WTC11 (cell line): ENCODE data around the gene FCHSD1. TPM values are rescaled to one million over a fixed set of nuclear protein-coding genes. Genes with fewer than 3 reads are reported as not detected.

Source experiments
- ATAC-seq: fragments of 200-7000 bp; cut with Tn5 transposase; 2 replicates; pipeline ENCODE4 v1.10.0; 2021; ENCODE audit warnings: mild to moderate bottlenecking, moderate library complexity
- CTCF ChIA-PET: fragments of 300-600 bp; sonication (Branson Sonifier 250); formaldehyde crosslinking; loops from one replicate; lab custom pipeline; 2021; ENCODE audit warnings: antibody characterized with exemption; lab: Charles Lee
- POLR2A ChIA-PET: fragments of 350-600 bp; sonication (Branson Sonifier 250); formaldehyde crosslinking; loops from one replicate; lab custom pipeline; 2021; ENCODE audit warnings: antibody characterized with exemption; lab: Charles Lee
- DNase-seq: peaks from one replicate; pipeline ENCODE4 v3.0.0; 2021; ENCODE audit warnings: low spot score
- H3K27ac Mint-ChIP-seq: 2 replicates; pipeline ENCODE4 v1.8.0; 2021; ENCODE audit warnings: mixed read lengths
- H3K27me3 Mint-ChIP-seq: 2 replicates; pipeline ENCODE4 v1.8.0; 2021; ENCODE audit warnings: low read depth, mild to moderate bottlenecking, moderate library complexity, mixed read lengths
- H3K36me3 Mint-ChIP-seq: 2 replicates; pipeline ENCODE4 v1.8.0; 2021; ENCODE audit warnings: mixed read lengths
- H3K4me1 Mint-ChIP-seq: 2 replicates; pipeline ENCODE4 v1.8.0; 2022; ENCODE audit warnings: mixed read lengths
- H3K4me3 Mint-ChIP-seq: 2 replicates; pipeline ENCODE4 v1.8.0; 2021; ENCODE audit warnings: mild to moderate bottlenecking, moderate library complexity, mixed read lengths
- H3K9me3 Mint-ChIP-seq: 2 replicates; pipeline ENCODE4 v1.8.0; 2021; ENCODE audit warnings: mixed read lengths
- AR ChIP-seq: fragments of 250-450 bp; sonication (Bioruptor Pico); IDR thresholded peaks from 2 replicates; pipeline ENCODE4 v1.9.0; 2021; ENCODE audit warnings: mild to moderate bottlenecking
- CBFB ChIP-seq: sonication (generic); formaldehyde crosslinking; IDR thresholded peaks from 2 replicates; pipeline ENCODE4 v1.8.1; 2022; ENCODE audit warnings: mild to moderate bottlenecking, low read depth, missing genetic modification reagents
- ELF4 ChIP-seq: sonication (generic); formaldehyde crosslinking; IDR thresholded peaks from 2 replicates; pipeline ENCODE4 v1.8.1; 2022; ENCODE audit warnings: low read depth, mild to moderate bottlenecking, moderate library complexity, missing genetic modification reagents
- ETV6 ChIP-seq: sonication (generic); formaldehyde crosslinking; IDR thresholded peaks from 2 replicates; pipeline ENCODE4 v1.8.1; 2022; ENCODE audit warnings: mild to moderate bottlenecking, missing genetic modification reagents
- FOXP4 ChIP-seq: sonication (generic); formaldehyde crosslinking; IDR thresholded peaks from 2 replicates; pipeline ENCODE4 v1.8.0; 2022; ENCODE audit warnings: mild to moderate bottlenecking, missing genetic modification reagents
- GABPB1 ChIP-seq: sonication (generic); formaldehyde crosslinking; IDR thresholded peaks from 2 replicates; pipeline ENCODE4 v1.8.1; 2023; ENCODE audit warnings: mild to moderate bottlenecking, missing genetic modification reagents
- HMGA2 ChIP-seq: fragments of 250-450 bp; sonication (Bioruptor Pico); IDR thresholded peaks from 2 replicates; pipeline ENCODE4 v1.4.0; 2021; ENCODE audit warnings: mild to moderate bottlenecking, moderate library complexity
- IRF1 ChIP-seq: sonication (generic); formaldehyde crosslinking; IDR thresholded peaks from 2 replicates; pipeline ENCODE4 v1.8.0; 2023; ENCODE audit warnings: missing genetic modification reagents
- IRF2 ChIP-seq: sonication (generic); formaldehyde crosslinking; IDR thresholded peaks from 2 replicates; pipeline ENCODE4 v1.8.0; 2022; ENCODE audit warnings: low read depth, missing genetic modification reagents, borderline replicate concordance
- JUN ChIP-seq: sonication (generic); formaldehyde crosslinking; IDR thresholded peaks from 2 replicates; pipeline ENCODE4 v1.8.0; 2023; ENCODE audit warnings: mild to moderate bottlenecking, missing genetic modification reagents
- KAT7 ChIP-seq: sonication (generic); formaldehyde crosslinking; IDR thresholded peaks from 2 replicates; pipeline ENCODE4 v1.8.1; 2023; ENCODE audit warnings: missing genetic modification reagents, mild to moderate bottlenecking, borderline replicate concordance
- MLX ChIP-seq: sonication (generic); formaldehyde crosslinking; IDR thresholded peaks from 2 replicates; pipeline ENCODE4 v1.8.1; 2023; ENCODE audit warnings: mild to moderate bottlenecking, missing genetic modification reagents, moderate library complexity
- MXD4 ChIP-seq: fragments of 250-450 bp; sonication (Bioruptor Pico); IDR thresholded peaks from 2 replicates; pipeline ENCODE4 v1.8.0; 2021; ENCODE audit warnings: mild to moderate bottlenecking, moderate library complexity, borderline replicate concordance
- NFATC4 ChIP-seq: fragments of 250-450 bp; sonication (Bioruptor Pico); IDR thresholded peaks from 2 replicates; pipeline ENCODE4 v1.9.0; 2021; ENCODE audit warnings: mild to moderate bottlenecking
- PREB ChIP-seq: sonication (generic); formaldehyde crosslinking; IDR thresholded peaks from 2 replicates; pipeline ENCODE4 v1.8.1; 2022; ENCODE audit warnings: mild to moderate bottlenecking, missing genetic modification reagents, moderate library complexity, borderline replicate concordance
- TCF7 ChIP-seq: sonication (generic); formaldehyde crosslinking; IDR thresholded peaks from 2 replicates; pipeline ENCODE4 v1.8.0; 2022; ENCODE audit warnings: mild to moderate bottlenecking, low read depth, missing genetic modification reagents, moderate library complexity
- ZBTB21 ChIP-seq: sonication (generic); formaldehyde crosslinking; IDR thresholded peaks from 2 replicates; pipeline ENCODE4 v1.8.1; 2023; ENCODE audit warnings: mild to moderate bottlenecking, missing genetic modification reagents, borderline replicate concordance
- ZMAT4 ChIP-seq: fragments of 250-450 bp; sonication (Bioruptor Pico); IDR thresholded peaks from 2 replicates; pipeline ENCODE4 v1.9.0; 2021; ENCODE audit warnings: mild to moderate bottlenecking
- ZNF138 ChIP-seq: sonication (generic); formaldehyde crosslinking; conservative IDR thresholded peaks from 2 replicates; pipeline ENCODE4 v1.8.1; 2022; ENCODE audit warnings: mild to moderate bottlenecking, moderate library complexity, missing genetic modification reagents
- ZNF396 ChIP-seq: fragments of 250-450 bp; sonication (Bioruptor Pico); IDR thresholded peaks from 2 replicates; pipeline ENCODE4 v1.8.0; 2021; ENCODE audit warnings: mild to moderate bottlenecking, moderate library complexity, borderline replicate concordance
- ZNF532 ChIP-seq: fragments of 250-450 bp; sonication (Bioruptor Pico); IDR thresholded peaks from 2 replicates; pipeline ENCODE4 v1.9.0; 2021; ENCODE audit warnings: mild to moderate bottlenecking, borderline replicate concordance
- total RNA-seq: library from RNA; stranded (reverse); gene quantifications from 3 replicates; pipeline ENCODE4 v1.2.3, GENCODE V29; 2021

Gene FCHSD1
- total RNA-seq, 1 experiment from 2014 or later: 50.3 TPM

GRCh38 chr5:141623186-141623585 is 28.0 kb downstream of the FCHSD1 start:
- TF ChIP-seq AR (CRISPR knock-in tag): no peak
- TF ChIP-seq ELF4 (CRISPR knock-in tag): no peak
- no peak for TF ChIP-seq JUN (CRISPR knock-in tag)
- no peak for TF ChIP-seq ETV6
- TF ChIP-seq HMGA2: no peak
- no peak for TF ChIP-seq IRF2 (CRISPR knock-in tag)
- TF ChIP-seq NFATC4 (CRISPR knock-in tag): no peak
- TF ChIP-seq GABPB1: no peak
- no peak for TF ChIP-seq ZMAT4 (CRISPR knock-in tag)
- no peak for TF ChIP-seq ZNF396 (CRISPR knock-in tag)
- TF ChIP-seq KAT7 (CRISPR knock-in tag): no peak
- no peak for TF ChIP-seq MXD4
- TF ChIP-seq ZNF532 (CRISPR knock-in tag): no peak
- TF ChIP-seq MLX (CRISPR knock-in tag): no peak
- TF ChIP-seq CBFB (CRISPR knock-in tag): no peak
- Mint-ChIP-seq H3K36me3 (peaks cover 44% of the 10 kb centered on the region), H3K9me3 (no peaks in the 10 kb centered on the region), H3K4me3 (no peak overlapping the region), H3K27me3 (no peaks in the 10 kb centered on the region; the same call in 1 of the 2 replicates), H3K4me1 (peaks cover 12% of the 10 kb centered on the region), H3K27ac (peak overlapping the region; percentile 78)
- DNase-seq (no peak), ATAC-seq (peak; percentile 17; the same call in 1 of the 2 replicates)
- CTCF ChIA-PET: interaction anchor here (1.1 to 2.2 kb wide), 4 partner anchors 14 to 46 kb away, joined by 3 to 16 read pairs (median 4); partner anchors contain the start of genes HDAC3 and RELL2
- POLR2A ChIA-PET: no interaction called here

GRCh38 chr5:141618804-141619554 is 32.2 kb downstream of the FCHSD1 start, which contains the start of gene DIAPH1:
Gene DIAPH1 (minus strand): TSS chr5:141619000. CDS start chr5:141618914, 86 bp downstream.
- ChIA-PET CTCF (interaction anchor here (0.5 to 2.4 kb wide), 58 partner anchors 8 to 1375 kb away, joined by 3 to 141 read pairs (median 5); partner anchors contain the start of genes DELE1, FCHSD1, HDAC3 and PCDHB14), POLR2A (interaction anchor here (0.7 to 3.1 kb wide), 11 partner anchors 13 to 248 kb away, joined by 3 to 36 read pairs (median 3); partner anchors contain the start of genes FCHSD1, HDAC3 and RELL2)
- Mint-ChIP-seq H3K27me3 (no peaks in the 10 kb centered on the region; the same call in 1 of the 2 replicates), H3K4me3 (peak within 1 kb of the TSS; percentile 95), H3K9me3 (no peaks in the 10 kb centered on the region), H3K36me3 (peaks cover 16% of the 10 kb centered on the region), H3K27ac (peak within 1 kb of the TSS; percentile 97), H3K4me1 (peaks cover 41% of the 10 kb centered on the region)
- ATAC-seq (peak; percentile 94), DNase-seq (peak; percentile 97)
- TF ChIP-seq PREB (CRISPR knock-in tag) (no peak), IRF1 (no peak), FOXP4 (peak; percentile 74; the same call in 1 of the 2 replicates), JUN (CRISPR knock-in tag) (no peak), TCF7 (CRISPR knock-in tag) (no peak), ZNF138 (CRISPR knock-in tag) (no peak), CBFB (CRISPR knock-in tag) (0 out of 2 replicates have a peak, but pooled peaks have one; percentile 46), ZBTB21 (CRISPR knock-in tag) (0 out of 2 replicates have a peak, but pooled peaks have one; percentile 68)
